Gastroesophageal sphincter (tissue), 4 donors: ENCODE data around the gene CLTC. TPM values are rescaled to one million over a fixed set of nuclear protein-coding genes. Genes with fewer than 3 reads are reported as not detected.

ENCODE experiments used
- ATAC-seq: fragments of 150-250 bp; one replicate; pipeline ENCODE4 v1.9.1; 2016; ENCODE audit warnings: mild to moderate bottlenecking, moderate library complexity
- H3K27ac ChIP-seq, 4 donors: fragments of 200-600 bp; sonication (generic) in 3 of 4; 1 replicate in 3 of 4; 2 replicates in 1 of 4; pipeline ENCODE4 v1.5.1; 2016 to 2019
- H3K27me3 ChIP-seq: fragments of 200-600 bp; sonication (generic); one replicate; pipeline ENCODE4 v1.5.1; 2019
- H3K36me3 ChIP-seq, 2 donors: fragments of 200-600 bp; sonication (generic); one replicate each; pipeline ENCODE4 v1.5.1; 2019; ENCODE audit warnings: control low read depth in 1 of 2
- H3K4me1 ChIP-seq, 3 donors: fragments of 200-600 bp; sonication (generic); 1 replicate in 2 of 3; 2 replicates in 1 of 3; pipeline ENCODE4 v1.5.1; 2016 to 2019; ENCODE audit warnings: control low read depth in 2 of 3
- H3K4me3 ChIP-seq, 2 donors: fragments of 200-600 bp; sonication (generic); one replicate each; pipeline ENCODE4 v1.5.1; 2019; ENCODE audit warnings: mild to moderate bottlenecking in 1 of 2, moderate library complexity in 1 of 2
- H3K9me3 ChIP-seq, 3 donors: fragments of 200-600 bp; sonication (generic); one replicate each; pipeline ENCODE4 v1.5.1; 2017 to 2019; ENCODE audit warnings: control low read depth in 2 of 3
- EP300 ChIP-seq: sonication (generic); formaldehyde crosslinking; IDR thresholded peaks from one replicate; pipeline ENCODE4 v1.6.1; 2017; ENCODE audit warnings: antibody characterized with exemption, mild to moderate bottlenecking
- POLR2A ChIP-seq, 2 donors: fragments of 450-650 bp; IDR thresholded peaks; one replicate each; pipeline ENCODE4 v1.6.1; 2017; ENCODE audit warnings: antibody characterized with exemption in 2 of 2, mild to moderate bottlenecking in 2 of 2, moderate library complexity in 1 of 2
- POLR2AphosphoS5 ChIP-seq: sonication (generic); formaldehyde crosslinking; IDR thresholded peaks from one replicate; pipeline ENCODE4 v1.6.1; 2017; ENCODE audit warnings: antibody characterized with exemption
- WGBS, 2 donors: methylation state at CpG; one replicate each; pipeline ENCODE4 v1.1.5; 2018; ENCODE audit warnings: low coverage in 1 of 2; 5-methylcytosine and 5-hydroxymethylcytosine counted together
- total RNA-seq, 4 donors: library from RNA; depleted of rRNA; stranded (reverse); fragments of >200 nt; gene quantifications; one replicate each; pipeline ENCODE4 v1.1.0, GENCODE V29; 2016
- TF ChIP-seq, protein P1 (sequence below), 4 experiments: fragments of 200-600 bp in 2 of 4; fragments of 450-650 bp in 2 of 4; sonication (generic) in 1 of 4; IDR thresholded peaks; one replicate each; pipeline ENCODE4 v1.5.1; 2017 to 2019; ENCODE audit warnings: antibody characterized with exemption in 4 of 4, mild to moderate bottlenecking in 2 of 4, moderate library complexity in 2 of 4

The CLTC gene
- total RNA-seq, 4 donors from 2014 or later: 290 to 342 (median 317) TPM

DNA sequence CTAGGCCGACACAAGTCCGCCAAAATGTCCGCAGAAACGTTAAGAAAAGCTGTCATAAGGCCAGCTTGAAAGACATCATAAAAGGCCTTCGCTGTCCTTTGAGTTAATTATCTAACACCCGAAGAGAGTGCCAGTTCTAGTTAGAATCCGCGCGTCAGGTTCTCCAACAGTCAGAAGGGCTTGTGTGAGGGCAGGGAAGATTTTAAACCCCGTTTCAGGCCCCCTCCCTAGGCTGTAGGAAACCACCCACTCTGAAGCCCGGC, 729 bp upstream of the CLTC start:
- WGBS, 2 donors: 0% methylated on average over 10 of the region's 11 CpGs; no CpG with 5 or more reads in 1 of the 2 donors
- Histone ChIP-seq H3K4me3 (peak overlapping the region; percentile 85 to 94), H3K27me3 (no peaks in the 10 kb centered on the region)

DNA sequence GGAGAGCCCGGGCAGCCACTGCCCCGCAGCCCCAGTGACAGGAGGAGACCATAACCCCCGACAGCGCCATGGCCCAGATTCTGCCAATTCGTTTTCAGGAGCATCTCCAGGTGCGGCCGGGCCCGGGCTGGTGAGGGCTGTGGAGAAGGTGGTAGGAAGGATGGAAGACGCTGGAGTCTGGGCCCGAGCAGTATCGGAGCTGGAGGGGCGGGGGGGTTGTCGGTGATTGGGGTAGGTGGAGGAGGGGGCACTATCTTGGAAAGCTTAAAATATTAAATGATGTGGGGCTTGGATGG, 317 bp downstream of the CLTC start:
- ATAC-seq: no peak
- no peaks in the 10 kb centered on the region for H3K9me3 ChIP-seq
- 0 to 3% methylated on average over 5 to 7 of the region's 13 CpGs for WGBS, 2 donors
- H3K36me3 ChIP-seq: no peaks in the 10 kb centered on the region
- peak overlapping the region; percentile 94 to 100 (median 98) for H3K27ac ChIP-seq
- no peaks in the 10 kb centered on the region for H3K27me3 ChIP-seq
- peak overlapping the region; percentile 85 to 94 for H3K4me3 ChIP-seq
- peaks cover 12 to 52% (median 21%) of the 10 kb centered on the region in 3 donors for H3K4me1 ChIP-seq
- TF ChIP-seq, protein P1, sequence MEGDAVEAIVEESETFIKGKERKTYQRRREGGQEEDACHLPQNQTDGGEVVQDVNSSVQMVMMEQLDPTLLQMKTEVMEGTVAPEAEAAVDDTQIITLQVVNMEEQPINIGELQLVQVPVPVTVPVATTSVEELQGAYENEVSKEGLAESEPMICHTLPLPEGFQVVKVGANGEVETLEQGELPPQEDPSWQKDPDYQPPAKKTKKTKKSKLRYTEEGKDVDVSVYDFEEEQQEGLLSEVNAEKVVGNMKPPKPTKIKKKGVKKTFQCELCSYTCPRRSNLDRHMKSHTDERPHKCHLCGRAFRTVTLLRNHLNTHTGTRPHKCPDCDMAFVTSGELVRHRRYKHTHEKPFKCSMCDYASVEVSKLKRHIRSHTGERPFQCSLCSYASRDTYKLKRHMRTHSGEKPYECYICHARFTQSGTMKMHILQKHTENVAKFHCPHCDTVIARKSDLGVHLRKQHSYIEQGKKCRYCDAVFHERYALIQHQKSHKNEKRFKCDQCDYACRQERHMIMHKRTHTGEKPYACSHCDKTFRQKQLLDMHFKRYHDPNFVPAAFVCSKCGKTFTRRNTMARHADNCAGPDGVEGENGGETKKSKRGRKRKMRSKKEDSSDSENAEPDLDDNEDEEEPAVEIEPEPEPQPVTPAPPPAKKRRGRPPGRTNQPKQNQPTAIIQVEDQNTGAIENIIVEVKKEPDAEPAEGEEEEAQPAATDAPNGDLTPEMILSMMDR (IDR thresholded peaks at IDR 0.05): no peak
- TF ChIP-seq EP300: no peak
- no peak for TF ChIP-seq POLR2AphosphoS5
- TF ChIP-seq POLR2A (IDR thresholded peaks at IDR 0.05): no peak

More for the DNA sequence above, 729 bp upstream of the CLTC start:
- peaks cover 10 to 44% (median 20%) of the 10 kb centered on the region in 3 donors for H3K4me1 ChIP-seq
- no peak for ATAC-seq
- H3K9me3 ChIP-seq: no peaks in the 10 kb centered on the region
- no peaks in the 10 kb centered on the region for H3K36me3 ChIP-seq
- H3K27ac ChIP-seq: peak overlapping the region; percentile 94 to 100 (median 98)
- no peak for TF ChIP-seq POLR2A (IDR thresholded peaks at IDR 0.05)
- TF ChIP-seq, protein P1 (IDR thresholded peaks at IDR 0.05): peak in 1 of 4 experiments; percentile 2

DNA sequence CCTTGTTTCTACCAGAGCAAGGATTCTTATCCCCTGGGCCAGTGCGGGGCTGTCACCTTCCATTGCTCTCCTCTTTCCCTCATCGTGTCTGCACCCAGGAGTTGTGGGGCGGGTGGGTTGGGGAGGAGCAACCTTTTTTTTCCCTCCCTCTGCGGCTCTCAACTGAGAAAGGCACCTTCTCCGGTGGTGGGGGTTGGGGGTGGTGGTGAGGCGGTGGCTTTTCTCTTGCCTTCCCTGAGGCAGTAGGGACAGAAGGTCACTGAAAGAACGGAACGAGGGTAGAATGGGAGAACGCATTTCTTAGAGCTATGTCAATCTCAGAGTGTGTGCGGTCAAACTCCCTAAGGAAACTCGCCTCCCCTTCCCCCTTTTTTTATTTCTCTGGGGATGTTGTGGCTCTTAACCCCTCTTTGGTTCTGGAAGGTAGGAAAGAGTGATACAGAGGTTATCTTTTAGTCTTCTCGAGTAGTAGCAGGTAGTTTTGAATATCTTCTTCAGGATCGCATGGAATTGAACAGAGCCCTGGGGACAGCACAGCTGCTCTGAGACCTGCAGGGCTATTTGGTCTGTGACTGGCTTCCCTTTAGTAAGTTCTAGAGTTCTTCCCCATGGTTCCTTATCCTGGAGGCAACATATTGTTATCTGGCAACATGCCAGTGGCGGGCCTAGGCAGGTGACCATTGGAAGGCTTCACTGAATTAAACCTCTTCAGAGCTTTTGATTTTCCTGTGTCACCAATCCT, 994 bp downstream of the CLTC start:
- no peak for ATAC-seq
- no peaks in the 10 kb centered on the region for H3K27me3 ChIP-seq
- peak overlapping the region; percentile 94 to 100 (median 98) for H3K27ac ChIP-seq
- H3K4me1 ChIP-seq: peaks cover 12 to 59% (median 21%) of the 10 kb centered on the region in 3 donors
- H3K9me3 ChIP-seq: no peaks in the 10 kb centered on the region
- no peaks in the 10 kb centered on the region for H3K36me3 ChIP-seq
- peak overlapping the region; percentile 85 to 94 for H3K4me3 ChIP-seq
- 3% methylated on average over 6 to 10 of the region's 14 CpGs for WGBS, 2 donors
- TF ChIP-seq POLR2A (IDR thresholded peaks at IDR 0.05) (no peak), POLR2AphosphoS5 (no peak), EP300 (no peak)
- TF ChIP-seq, protein P1 (IDR thresholded peaks at IDR 0.05): no peak

DNA sequence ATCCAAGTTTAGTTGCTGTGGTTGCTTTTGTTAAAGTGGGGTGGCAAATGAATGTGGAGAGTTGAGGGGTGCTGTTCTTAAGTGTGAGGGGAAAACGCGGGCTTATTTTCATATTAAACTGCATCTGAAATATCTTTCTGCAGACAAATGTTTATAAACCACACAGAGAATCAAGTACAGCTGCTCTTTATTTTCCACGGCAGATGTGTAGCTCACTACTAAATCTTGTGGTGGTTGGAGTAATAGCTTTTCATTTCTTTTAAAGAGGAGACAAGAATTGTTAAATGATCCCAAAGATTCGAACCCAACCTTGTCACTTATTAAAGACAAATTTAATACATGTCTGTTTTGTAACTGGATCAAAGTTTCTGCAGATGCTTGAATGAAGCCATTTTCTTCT, 2.1 kb downstream of the CLTC start:
- peak overlapping the region in 3 of 4 donors; percentile 94 to 100 (median 99) for H3K27ac ChIP-seq
- peaks cover 13 to 70% (median 21%) of the 10 kb centered on the region in 3 donors for H3K4me1 ChIP-seq
- H3K9me3 ChIP-seq: no peaks in the 10 kb centered on the region
- no peak for ATAC-seq
- no peaks in the 10 kb centered on the region for H3K36me3 ChIP-seq
- H3K27me3 ChIP-seq: no peaks in the 10 kb centered on the region
- peak overlapping the region in 1 of 2 donors; percentile 85 for H3K4me3 ChIP-seq
- TF ChIP-seq, protein P1 (IDR thresholded peaks at IDR 0.05): no peak
- TF ChIP-seq POLR2A (IDR thresholded peaks at IDR 0.05) (no peak), EP300 (no peak), POLR2AphosphoS5 (no peak)
- WGBS, 2 donors: 11 to 16% methylated on average over 3 to 4 of the region's 4 CpGs

DNA sequence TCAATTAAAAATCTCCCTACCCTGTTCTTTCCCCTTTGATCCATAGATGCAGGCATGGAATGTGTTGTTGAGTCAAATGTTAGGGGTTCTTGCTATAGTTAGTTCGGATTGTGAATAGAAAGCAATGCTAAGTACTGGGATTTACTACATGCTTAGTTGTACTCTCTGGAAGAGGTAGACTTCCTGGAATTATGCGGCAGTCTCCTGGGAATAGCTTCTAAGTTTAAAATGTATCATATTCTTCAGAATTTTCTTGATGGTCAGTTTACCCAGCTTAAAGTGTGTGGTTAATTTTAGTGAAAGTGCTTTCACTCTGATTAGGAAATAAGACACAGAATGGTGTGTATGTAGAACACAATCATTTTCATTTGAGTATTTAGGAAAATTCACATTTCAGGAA, 3.5 kb downstream of the CLTC start:
- WGBS, 2 donors: 45 to 59% methylated on average over 2 of the region's 2 CpGs
- H3K4me1 ChIP-seq: peaks cover 25 to 77% (median 27%) of the 10 kb centered on the region in 3 donors
- TF ChIP-seq, protein P1 (IDR thresholded peaks at IDR 0.05): no peak
- TF ChIP-seq EP300 (no peak), POLR2A (IDR thresholded peaks at IDR 0.05) (no peak), POLR2AphosphoS5 (no peak)

More for the DNA sequence above, 3.5 kb downstream of the CLTC start:
- H3K9me3 ChIP-seq: no peaks in the 10 kb centered on the region
- no peak overlapping the region for H3K4me3 ChIP-seq
- no peaks in the 10 kb centered on the region for H3K27me3 ChIP-seq
- no peak for ATAC-seq
- peak overlapping the region in 1 of 4 donors; percentile 20 for H3K27ac ChIP-seq
- H3K36me3 ChIP-seq: no peaks in the 10 kb centered on the region
